Central memory CD8-positive, alpha-beta T cell (primary cell): ENCODE results near the gene HOXD10.
A peak's percentile ranks its signal among the peaks of the same experiment; 100 is the strongest.

Experiments
- ATAC-seq: fragments of 150-1000 bp; cut with Tn5 transposase; replicated peaks from 2 replicates; pipeline ENCODE4 v1.10.0; 2022; ENCODE audit warnings: mild to moderate bottlenecking, moderate FRiP score, moderate number of reproducible peaks; ENCODE audit not compliant: poor library complexity, severe bottlenecking; ENCODE audit errors: extremely low read depth
- DNase-seq, 2 donors: peaks; one replicate each; pipeline ENCODE4 v3.0.0; 2021; ENCODE audit warnings: low spot score in 2 of 2
- H3K27ac Mint-ChIP-seq: one replicate; pipeline ENCODE4 v1.8.0; 2022; ENCODE audit warnings: low read depth, mild to moderate bottlenecking, moderate library complexity, mixed read lengths
- H3K27me3 Mint-ChIP-seq: one replicate; pipeline ENCODE4 v1.8.0; 2022; ENCODE audit warnings: mixed read lengths
- H3K36me3 Mint-ChIP-seq: one replicate; pipeline ENCODE4 v1.8.0; 2022; ENCODE audit warnings: mild to moderate bottlenecking, moderate library complexity, mixed read lengths; ENCODE audit not compliant: insufficient read depth
- H3K4me1 Mint-ChIP-seq: one replicate; pipeline ENCODE4 v1.8.0; 2022; ENCODE audit warnings: mixed read lengths
- H3K4me3 Mint-ChIP-seq: one replicate; pipeline ENCODE4 v1.8.0; 2022; ENCODE audit warnings: mild to moderate bottlenecking, moderate library complexity, mixed read lengths
- H3K9me3 Mint-ChIP-seq: one replicate; pipeline ENCODE4 v1.8.0; 2022; ENCODE audit warnings: mixed read lengths

The HOXD10 gene

DNA sequence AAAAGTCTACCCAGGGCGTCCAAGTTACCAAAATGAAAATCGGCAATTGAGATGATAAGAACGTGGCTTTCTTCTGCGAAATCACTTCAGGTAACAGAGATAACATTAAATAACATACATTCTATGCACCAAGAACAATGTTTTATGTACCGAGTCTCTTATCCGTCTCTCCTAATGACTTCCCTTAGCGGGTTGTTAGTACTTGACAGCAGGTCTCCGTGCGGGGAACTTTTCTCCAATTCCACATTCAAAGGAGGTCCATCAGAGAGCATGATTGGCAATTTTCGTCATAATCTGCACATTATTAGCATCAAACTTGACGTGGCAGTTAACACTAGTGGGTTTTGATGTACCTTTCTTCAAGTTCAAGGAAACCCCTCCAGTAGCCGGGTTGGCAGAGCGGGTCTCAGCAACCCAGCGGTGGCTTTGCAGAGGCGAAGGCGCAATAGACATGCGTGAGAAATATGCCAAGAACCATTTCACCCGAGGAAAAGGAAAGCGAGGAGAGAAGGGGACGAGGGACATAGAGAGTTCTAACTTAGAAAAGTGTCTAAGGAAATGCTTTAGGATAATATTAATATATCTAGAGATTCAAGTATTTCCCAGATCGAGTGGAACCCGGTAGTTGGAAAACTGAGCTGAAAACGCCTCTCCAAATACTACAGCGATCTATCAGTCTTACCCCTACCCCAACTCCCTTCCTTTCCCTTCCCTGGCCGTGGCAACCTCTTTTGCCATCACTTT is 37.9 kb upstream of the HOXD10 start:
- H3K4me1 Mint-ChIP-seq = peaks cover 8% of the 10 kb centered on the region
- DNase-seq (no peak), ATAC-seq (no peak)
- H3K27ac Mint-ChIP-seq = peak overlapping the region; percentile 77
- H3K36me3 Mint-ChIP-seq = peaks cover 44% of the 10 kb centered on the region
- peaks cover 13% of the 10 kb centered on the region for H3K9me3 Mint-ChIP-seq
- H3K27me3 Mint-ChIP-seq = peaks cover 89% of the 10 kb centered on the region
- H3K4me3 Mint-ChIP-seq = peak overlapping the region; percentile 68

DNA sequence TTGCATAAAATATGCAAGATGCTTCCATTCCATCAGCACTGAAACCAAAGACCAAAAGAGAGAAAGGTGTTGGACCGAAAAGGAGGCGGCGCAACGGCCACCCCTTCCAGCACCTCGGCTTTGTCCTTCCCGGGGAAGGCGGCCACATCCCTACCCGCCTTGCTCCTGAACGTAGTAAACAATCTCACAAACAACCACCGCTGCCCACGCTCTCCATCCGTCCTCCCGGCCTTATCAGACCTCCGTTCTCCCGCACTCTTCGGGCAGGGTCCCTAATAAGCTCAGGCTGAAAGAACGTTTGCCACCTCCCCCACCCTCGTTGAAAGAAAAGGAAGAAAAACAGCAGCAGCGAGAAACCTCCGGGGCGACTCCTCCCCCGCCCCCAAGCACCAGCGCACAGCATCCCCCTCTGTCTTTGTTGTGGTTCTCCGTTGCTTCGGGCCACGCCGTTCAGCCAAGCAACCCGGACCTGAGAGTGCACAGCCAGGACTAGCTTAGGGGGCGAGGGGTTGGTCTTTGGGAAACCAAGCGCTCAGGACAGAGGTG is 37.2 kb upstream of the HOXD10 start:
- peaks cover 48% of the 10 kb centered on the region for H3K36me3 Mint-ChIP-seq
- peaks cover 13% of the 10 kb centered on the region for H3K9me3 Mint-ChIP-seq
- H3K27me3 Mint-ChIP-seq = peaks cover 89% of the 10 kb centered on the region
- H3K27ac Mint-ChIP-seq = peak overlapping the region; percentile 77
- peak overlapping the region; percentile 68 for H3K4me3 Mint-ChIP-seq
- H3K4me1 Mint-ChIP-seq = peaks cover 8% of the 10 kb centered on the region
- ATAC-seq = no peak
- no peak for DNase-seq

DNA sequence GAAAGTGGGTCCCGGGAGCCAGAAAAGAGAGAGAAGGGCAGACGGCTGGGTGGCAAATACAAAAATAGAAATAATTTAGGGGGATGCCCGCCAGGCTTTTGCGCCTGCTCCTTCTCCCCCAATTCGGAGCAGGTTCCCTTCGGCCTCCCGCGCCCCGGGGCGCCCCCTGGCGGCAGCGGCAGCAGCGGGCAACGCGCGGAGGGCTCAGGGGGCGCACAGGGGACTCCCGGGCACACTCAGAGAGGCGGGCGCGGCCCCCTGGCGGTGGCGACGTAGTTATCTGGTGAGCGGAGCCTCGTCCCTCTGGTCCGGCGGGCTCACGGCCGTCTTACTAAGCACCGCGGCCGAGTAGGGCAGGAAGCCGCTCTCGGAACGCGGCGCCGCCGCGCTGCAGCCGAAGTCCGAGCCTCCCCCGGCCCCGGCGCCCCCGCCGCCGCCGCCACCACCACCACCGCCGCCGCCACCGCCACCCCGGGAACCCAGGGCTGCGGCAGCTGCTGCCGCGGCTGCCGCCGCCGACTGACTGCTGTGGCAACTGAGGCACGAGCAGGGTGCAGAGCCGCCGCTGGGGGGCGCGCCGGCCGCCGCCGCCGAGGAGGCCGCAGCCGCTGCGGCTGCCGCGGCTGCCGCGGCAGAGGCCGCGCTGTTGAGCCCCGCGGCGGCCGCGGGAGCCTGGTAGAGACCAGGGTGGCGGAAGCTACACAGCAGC is 36.6 kb upstream of the HOXD10 start:
- H3K9me3 Mint-ChIP-seq = peaks cover 13% of the 10 kb centered on the region
- peaks cover 13% of the 10 kb centered on the region for H3K4me1 Mint-ChIP-seq
- ATAC-seq (no peak), DNase-seq (no peak)
- peaks cover 54% of the 10 kb centered on the region for H3K36me3 Mint-ChIP-seq
- H3K27ac Mint-ChIP-seq = peak overlapping the region; percentile 86
- peak overlapping the region; percentile 68 for H3K4me3 Mint-ChIP-seq
- H3K27me3 Mint-ChIP-seq = peaks cover 89% of the 10 kb centered on the region

DNA sequence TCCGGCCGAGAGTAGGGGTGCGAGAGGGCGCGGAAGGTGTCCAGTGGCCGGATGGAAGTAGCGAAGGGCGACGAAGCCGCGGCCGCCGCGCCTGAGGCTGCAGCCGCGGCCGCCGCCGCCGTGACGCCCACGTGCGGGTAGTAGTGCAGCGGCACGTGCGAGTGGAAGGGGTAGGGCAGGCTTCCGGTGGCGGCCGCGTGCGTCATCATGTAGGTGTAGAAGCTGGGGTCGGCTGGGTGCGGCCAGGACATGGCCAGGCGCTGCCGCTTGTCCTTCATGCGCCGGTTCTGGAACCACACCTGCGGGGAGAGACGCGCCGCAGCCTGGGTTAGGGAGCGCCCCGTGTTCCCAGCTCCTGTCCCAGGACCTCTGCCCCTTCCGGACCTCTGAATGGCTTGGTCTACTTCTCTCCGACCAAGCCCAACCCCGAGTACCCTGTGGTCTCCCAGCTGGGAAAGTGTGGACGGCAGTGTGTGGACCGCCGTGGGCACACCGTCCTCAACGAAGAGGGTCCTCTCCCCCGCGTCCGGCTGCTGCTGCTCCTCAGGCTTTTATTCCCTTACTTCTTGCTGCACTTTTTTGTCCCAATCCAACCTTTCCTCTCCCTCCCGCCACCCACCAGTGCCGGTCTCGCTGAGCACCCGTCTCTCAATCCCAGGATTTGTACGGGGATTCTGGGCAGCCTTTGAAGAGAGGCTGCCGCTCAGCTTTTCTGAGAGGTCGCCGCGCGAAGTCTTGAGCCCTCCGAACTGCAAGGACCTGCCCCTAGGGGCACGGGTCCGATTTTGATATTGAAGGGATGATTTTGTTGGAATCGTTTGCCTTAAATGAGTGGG is 35.8 kb upstream of the HOXD10 start:
- ATAC-seq (peak; percentile 36), DNase-seq (peak in 1 of 2 donors; percentile 14)
- H3K27me3 Mint-ChIP-seq = peaks cover 89% of the 10 kb centered on the region
- H3K4me1 Mint-ChIP-seq = peaks cover 15% of the 10 kb centered on the region
- no peak overlapping the region for H3K4me3 Mint-ChIP-seq
- H3K9me3 Mint-ChIP-seq = peaks cover 10% of the 10 kb centered on the region
- H3K36me3 Mint-ChIP-seq = peaks cover 56% of the 10 kb centered on the region
- H3K27ac Mint-ChIP-seq = peak overlapping the region; percentile 86

DNA sequence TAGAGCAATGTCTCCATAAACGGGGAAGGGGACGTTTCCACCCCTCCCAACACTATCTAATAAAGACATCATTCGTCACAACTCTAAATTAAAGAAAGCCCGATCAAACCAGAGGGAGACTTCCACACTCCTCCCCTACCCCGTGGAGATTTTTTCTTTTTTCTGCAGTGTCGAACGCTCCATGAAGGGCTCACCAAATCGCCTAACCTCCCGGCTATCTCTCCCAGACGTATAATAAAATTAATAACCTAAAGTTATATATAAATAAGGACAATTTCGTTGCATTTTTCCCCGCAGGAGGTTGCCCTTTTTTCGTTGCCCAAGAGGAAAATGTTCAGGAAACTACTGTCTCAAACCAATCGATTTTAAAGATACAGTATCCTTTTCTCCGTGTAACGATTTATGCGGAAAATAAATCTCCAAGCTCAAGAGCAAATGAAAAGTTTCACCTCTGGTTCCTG is 35.2 kb upstream of the HOXD10 start:
- Mint-ChIP-seq H3K27ac (peak overlapping the region; percentile 86), H3K4me1 (peaks cover 15% of the 10 kb centered on the region), H3K4me3 (no peak overlapping the region), H3K27me3 (peaks cover 89% of the 10 kb centered on the region), H3K36me3 (peaks cover 61% of the 10 kb centered on the region), H3K9me3 (peaks cover 4% of the 10 kb centered on the region)
- no peak for ATAC-seq
- DNase-seq = no peak

DNA sequence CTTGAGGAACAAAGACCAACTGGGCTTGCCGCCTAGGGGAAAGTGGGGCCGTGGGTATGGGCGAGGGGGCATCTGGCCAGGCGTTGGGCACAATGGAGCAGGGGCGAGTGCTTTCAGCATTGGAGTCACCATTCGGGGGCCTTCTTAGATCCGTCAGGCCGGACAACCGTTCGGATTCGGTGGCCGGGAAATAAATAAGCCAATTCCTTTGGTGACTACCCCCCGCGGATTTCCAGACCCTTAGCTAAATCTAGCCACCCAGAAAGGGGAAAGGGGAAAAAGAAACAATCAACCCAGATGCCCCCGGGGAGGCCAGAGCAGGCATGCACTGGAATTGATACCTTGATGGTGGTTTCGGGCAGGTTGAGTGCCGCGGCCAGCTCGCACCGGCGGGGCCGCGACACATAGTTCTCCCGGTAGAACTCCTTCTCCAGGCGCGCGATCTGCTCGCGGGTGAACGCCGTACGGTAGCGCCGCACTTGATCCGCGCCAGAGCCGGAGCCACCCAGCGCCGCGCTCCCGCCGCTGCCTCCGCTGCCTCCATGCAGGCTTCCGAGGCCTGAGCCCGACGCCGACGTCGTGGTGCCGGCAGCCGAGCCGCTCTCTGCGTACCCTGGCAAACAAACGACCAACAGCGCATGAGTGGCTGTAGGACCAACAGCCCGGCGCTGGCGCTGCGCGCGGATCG is 34.6 kb upstream of the HOXD10 start:
- peaks cover 89% of the 10 kb centered on the region for H3K27me3 Mint-ChIP-seq
- H3K4me1 Mint-ChIP-seq = peaks cover 15% of the 10 kb centered on the region
- ATAC-seq = no peak
- H3K9me3 Mint-ChIP-seq = no peaks in the 10 kb centered on the region
- H3K27ac Mint-ChIP-seq = peak overlapping the region; percentile 86
- no peak for DNase-seq
- peaks cover 66% of the 10 kb centered on the region for H3K36me3 Mint-ChIP-seq
- H3K4me3 Mint-ChIP-seq = peak overlapping the region; percentile 55

DNA sequence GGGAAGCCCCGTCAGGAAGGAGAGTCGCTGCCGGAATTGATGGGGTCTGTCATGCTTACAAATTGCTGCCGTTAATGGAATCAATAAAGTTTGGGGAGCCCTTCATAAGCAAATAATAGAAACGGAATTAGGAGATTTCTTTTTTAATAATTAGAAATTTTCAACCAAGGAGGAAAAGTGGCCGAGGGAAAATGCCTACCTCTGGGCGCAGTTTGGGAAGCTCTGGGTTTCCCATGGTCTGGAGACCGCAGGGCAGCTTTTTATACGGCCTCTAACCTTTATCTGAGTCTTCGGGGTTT is 34.1 kb upstream of the HOXD10 start:
- Mint-ChIP-seq H3K4me1 (peaks cover 15% of the 10 kb centered on the region), H3K27me3 (peaks cover 90% of the 10 kb centered on the region), H3K4me3 (peak overlapping the region; percentile 55), H3K27ac (peak overlapping the region; percentile 86), H3K9me3 (no peaks in the 10 kb centered on the region), H3K36me3 (peaks cover 71% of the 10 kb centered on the region)
- no peak for ATAC-seq
- DNase-seq = no peak

DNA sequence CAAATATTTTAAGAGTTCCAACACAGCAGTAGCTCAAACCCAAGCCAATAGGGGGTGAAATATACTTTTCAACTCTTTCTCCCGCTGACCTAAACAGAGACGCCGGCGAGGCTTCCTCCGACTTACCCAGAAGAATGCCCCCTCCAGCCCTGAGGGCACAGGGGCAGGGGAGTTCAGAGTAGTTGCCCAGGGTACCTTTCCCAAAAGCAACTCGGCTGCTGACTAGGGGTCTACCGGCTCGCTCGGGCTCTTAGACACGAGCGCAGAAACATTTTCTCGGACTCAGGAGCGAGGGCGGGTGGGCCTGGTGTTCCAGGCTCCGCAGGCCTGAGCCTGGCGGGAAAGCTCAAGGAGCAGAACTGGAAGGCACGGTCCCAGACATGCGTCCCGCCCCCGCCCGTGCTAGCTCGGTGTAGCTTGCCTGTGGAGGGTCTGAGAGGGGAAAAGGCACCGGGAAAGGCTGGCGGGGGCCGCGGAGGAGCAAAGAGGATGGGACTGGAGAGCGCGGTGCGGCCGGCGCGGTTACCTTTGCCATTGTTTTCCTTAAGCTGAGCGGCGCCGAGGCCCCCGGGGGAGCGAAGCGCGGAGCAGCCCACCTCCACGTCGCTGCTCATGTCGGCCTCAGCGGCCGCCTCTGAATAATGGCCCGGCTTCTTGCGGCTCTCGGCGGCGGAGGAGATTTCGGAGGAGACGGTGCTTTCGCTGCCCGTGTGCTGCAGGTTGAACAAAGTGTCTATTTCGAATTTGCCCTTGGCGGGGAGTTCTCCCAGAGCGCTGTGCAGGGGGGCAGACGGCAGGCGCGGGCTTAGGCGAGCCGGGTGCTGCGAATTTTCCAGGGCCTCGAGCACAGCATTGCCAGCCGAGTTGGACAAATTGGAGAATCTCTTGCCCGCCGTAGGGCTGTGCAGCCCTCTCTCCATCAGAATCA is 33.5 kb upstream of the HOXD10 start:
- Mint-ChIP-seq H3K36me3 (peaks cover 75% of the 10 kb centered on the region), H3K27ac (peak overlapping the region; percentile 86), H3K4me3 (peak overlapping the region; percentile 55), H3K4me1 (peaks cover 15% of the 10 kb centered on the region), H3K9me3 (no peaks in the 10 kb centered on the region), H3K27me3 (peaks cover 93% of the 10 kb centered on the region)
- ATAC-seq = no peak
- DNase-seq = peak in 1 of 2 donors; percentile 13

DNA sequence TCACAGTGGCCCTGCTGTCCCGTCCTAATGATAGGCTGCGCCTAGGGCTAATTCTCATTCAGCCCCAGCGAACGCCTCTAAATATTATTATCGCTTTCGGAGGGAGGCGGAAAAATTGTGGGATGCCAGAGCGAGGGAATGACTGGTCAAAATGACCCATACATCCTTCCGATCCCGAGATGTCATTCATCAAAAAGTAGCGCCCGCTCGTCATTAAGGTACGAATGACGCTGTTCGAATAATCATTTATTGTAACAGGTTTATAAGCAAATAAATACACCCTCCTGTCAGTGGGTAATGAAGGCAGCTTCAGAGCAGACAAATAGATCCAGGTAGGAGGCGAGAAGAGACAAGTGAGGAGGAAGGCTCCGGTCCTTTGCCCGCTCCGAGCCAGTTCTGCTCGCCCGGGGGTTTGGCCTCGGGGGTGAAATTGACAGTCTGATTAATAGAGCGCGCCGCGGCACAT is 32.7 kb upstream of the HOXD10 start, which contains the start of gene EVX2:
TSS of gene EVX2 (minus strand) at position 167 of the 466 bp plus-strand sequence. CDS start 186 bp downstream, outside the sequence.
- ATAC-seq (no peak), DNase-seq (no peak)
- Mint-ChIP-seq H3K4me1 (peaks cover 19% of the 10 kb centered on the region), H3K27me3 (peaks cover 93% of the 10 kb centered on the region), H3K9me3 (no peaks in the 10 kb centered on the region), H3K27ac (peak within 1 kb of the TSS; percentile 86), H3K4me3 (peak within 1 kb of the TSS; percentile 55), H3K36me3 (peaks cover 73% of the 10 kb centered on the region)

DNA sequence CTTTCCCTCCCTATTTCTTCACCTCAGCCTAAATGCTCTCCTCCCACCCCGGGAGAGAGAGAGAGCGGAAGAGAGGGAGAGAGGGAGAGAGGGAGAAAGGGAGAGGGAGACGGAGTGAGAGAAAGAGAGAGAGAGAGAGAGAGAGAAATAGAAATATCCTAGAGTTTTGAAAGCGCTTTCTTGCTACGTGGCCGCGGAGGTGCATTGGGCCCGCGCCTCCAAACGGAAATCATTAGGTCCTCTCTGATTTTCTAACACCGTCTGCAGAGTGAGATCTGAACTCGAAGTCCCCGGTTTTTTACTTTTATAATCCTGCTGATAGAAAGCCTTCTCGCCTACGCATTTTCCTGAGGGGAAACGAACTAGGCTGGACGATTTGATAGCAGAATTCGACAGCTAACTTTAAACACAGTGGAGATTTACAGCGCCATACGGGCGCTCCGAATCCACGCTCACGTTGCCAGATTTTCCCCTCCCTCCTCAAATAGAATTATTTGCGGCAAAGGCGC is 31.9 kb upstream of the HOXD10 start:
- no peak for DNase-seq
- Mint-ChIP-seq H3K4me3 (peak overlapping the region; percentile 31), H3K4me1 (peaks cover 13% of the 10 kb centered on the region), H3K27ac (peak overlapping the region; percentile 86), H3K36me3 (peaks cover 66% of the 10 kb centered on the region), H3K27me3 (peaks cover 93% of the 10 kb centered on the region), H3K9me3 (no peaks in the 10 kb centered on the region)
- ATAC-seq = no peak
